SKM-1 treated with dmso at 0.1 percent for 144 hours (cell line): ENCODE data around the gene TLK2.
A peak's percentile ranks its signal among the peaks of the same experiment; 100 is the strongest.
"Not testable (repeated sequence)": the region's sequence is repeated elsewhere in the genome, so short reads cannot be mapped to it uniquely, and the experiment has no call there.

ENCODE experiments used
- DNase-seq: peaks from one replicate; lab custom pipeline; 2025; ENCODE audit not compliant: unreplicated experiment; lab: John Stamatoyannopoulos, UW

The TLK2 gene

DNA sequence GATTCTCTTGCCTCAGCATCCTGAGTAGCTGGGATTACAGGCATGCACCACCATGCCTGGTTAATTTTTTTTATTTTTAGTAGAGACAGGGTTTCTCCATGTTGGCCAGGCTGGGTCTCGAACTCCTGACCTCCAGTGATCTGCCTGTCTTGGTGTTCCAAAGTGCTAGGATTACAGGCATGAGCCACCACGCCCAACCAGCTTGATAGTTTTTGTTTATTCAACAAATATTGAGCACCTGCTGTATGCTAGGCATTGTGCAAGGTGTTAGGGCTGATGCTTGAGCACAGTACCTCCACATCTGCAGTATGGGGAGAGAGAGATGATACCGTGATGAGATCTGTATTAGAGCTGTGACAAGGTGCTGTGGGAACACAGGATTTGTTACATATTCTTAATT is 3.9 kb downstream of the TLK2 start:
- not testable (repeated sequence) for DNase-seq

DNA sequence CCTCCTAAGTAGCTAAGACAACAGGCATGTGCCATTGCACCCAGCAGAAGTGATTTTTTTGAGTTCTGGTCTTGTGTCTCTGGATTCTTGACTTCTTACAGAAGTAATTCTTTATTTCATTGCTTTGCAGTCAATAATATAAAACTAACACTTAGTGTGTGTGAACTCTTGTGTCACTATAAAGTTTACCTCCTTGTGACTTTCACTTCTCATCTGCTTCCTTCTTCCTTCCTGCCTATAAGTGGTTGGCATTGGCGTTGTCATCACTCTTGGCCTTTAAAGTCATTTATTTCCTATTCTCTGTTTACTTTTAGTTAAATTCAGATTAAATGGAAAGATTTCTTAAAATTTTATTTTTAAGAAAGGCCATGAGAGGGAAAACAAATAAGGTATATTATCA is 12.4 kb downstream of the TLK2 start:
- not testable (repeated sequence) for DNase-seq

DNA sequence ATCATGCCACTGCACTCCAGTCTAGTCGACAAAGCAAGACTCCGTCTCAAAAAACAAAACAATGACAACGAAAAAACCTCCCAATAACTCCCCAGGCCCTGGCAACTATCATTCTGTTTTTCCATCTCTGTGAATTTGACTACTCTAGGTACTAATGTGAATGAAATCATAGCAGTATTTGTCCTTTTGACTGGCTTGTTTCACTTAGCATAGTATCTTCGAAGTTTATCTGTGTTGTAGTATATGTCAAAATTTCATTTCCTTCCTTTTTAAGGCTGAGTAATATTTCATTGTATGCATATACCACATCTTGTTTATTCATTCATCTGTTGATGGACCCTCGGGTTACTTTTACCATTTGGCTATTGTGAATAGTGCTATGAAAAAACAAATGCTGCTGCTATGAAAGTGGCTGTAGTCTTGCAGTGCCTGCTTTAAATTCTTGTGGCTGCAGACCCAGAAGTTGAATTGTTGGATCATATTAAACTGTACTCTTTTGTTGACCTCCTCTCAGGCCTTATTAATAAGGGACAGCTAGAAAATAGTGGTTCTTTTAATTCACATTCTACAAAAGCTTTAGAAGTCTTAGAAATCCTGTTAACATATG is 14.5 kb downstream of the TLK2 start:
- DNase-seq: not testable (repeated sequence)

DNA sequence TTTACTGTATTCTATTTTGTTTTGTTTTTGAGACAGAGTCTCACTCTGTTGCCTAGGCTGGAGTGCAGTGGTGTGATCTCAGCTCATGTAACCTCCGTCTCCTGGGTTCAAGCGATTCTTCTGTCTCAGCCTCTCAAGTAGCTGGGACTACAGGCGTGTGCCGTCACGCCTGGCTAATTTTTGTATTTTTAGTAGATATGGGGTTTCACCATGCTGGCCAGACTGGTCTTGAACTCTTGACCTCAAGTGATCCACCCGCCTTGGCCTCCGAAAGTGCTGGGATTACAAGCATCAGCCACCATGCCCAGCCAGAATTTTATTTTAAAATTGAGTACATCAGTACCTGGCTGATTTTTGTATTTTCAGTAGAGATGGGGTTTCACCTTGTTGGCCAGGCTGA is 15.4 kb downstream of the TLK2 start:
- DNase-seq: not testable (repeated sequence)

DNA sequence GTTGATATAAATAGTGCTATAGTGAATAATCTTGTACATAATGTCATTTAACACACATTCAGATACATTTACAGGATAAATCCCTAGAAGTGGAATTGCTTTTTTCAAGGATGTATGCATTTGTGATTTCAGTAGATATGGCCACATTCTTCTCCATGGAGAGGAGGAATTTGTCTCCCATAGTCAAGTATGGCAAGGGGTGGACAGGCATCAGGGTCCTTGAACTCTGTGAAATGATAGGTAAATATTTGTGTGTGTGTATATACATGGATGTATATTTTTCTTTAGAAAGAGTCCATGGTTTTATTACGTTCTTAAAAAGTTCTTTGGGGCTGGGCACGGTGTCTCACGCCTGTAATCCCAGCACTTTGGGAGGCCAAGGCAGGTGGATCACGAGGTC is 17.7 kb downstream of the TLK2 start:
- not testable (repeated sequence) for DNase-seq

DNA sequence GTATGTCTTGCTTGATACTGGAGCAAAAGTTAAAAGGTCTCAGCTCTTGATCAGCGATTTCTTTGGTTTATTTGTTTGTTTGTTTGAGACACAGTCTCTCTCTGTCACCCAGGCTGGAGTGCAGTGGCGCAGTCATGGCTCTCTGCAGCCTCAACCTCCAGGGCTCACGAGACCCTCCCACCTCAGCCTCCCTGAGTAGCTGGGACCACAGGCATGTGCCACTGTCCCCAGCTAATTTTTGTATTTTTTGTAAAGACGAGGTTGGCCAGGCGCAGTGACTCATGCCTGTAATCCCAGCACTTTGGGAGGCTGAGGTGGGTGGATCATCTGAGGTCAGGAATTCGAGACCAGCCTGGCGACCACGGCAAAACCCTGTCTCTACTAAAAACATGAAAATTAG is 20.2 kb downstream of the TLK2 start:
- DNase-seq: not testable (repeated sequence)

DNA sequence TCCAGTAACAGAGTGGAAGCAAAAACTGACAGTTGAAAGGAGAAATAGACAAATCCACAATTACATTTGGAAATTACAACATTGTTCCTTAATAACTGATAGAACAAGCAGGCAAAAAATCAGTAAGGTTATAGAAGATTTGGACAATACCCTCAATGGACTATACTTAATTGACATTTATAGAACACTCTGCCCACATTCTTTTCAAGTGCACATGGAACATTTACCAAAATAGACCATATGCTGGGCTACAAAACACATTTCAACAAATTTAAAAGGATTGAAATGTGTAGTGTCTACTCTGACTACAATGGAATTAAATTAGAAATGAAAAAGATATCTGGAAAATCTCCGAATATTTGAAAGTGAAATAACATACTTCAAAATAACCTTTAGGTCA is 21.8 kb downstream of the TLK2 start:
- DNase-seq: not testable (repeated sequence)

DNA sequence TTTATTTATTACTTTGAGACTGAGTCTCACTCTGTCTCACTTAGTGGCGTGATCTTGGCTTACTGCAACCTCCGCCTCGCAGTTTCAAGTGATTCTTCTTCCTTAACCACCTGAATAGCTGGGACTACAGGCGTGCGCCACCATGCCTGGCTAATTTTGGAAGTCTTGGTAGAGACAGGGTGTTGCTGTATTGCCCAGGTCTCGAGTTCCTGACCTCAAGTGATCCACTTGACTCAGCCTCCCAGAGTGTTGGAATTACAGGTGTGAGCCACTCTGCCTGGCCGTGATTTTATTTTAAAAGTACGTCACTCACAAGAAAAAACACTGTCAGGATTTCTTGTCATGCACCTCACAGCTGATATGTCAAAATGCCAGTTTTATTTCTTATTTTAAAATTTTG is 26.2 kb downstream of the TLK2 start:
- DNase-seq: not testable (repeated sequence)

DNA sequence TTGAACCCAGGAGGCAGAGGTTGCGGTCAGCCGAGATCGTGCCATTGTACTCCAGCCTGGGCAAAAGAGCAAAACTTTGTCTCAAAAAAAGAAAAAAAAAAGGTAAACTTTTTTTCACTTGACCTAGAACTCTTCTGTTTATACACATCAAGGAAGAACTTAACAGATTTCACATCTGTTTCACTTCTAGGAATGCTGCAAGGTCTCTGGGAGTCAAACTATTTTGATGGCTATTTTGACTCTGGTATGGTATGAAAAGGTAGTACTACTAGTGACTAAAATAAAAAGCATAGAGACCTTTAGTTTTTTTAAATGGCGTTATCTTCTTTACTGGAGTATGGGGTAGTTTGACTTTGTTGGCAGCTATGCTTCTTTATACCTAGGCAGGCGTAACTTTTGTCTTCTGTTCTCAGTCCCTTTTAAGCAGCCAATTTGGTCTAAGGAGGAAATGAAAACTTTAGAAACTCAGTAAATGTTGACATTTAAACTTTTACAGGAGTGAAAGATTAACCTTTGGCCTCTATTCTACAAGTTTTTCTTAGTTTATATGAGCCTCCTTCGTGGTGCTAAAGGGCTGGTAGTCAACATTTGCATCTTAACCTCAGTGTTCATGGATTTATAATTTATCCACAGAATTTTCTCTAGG is 28.7 kb downstream of the TLK2 start:
- DNase-seq: not testable (repeated sequence)

DNA sequence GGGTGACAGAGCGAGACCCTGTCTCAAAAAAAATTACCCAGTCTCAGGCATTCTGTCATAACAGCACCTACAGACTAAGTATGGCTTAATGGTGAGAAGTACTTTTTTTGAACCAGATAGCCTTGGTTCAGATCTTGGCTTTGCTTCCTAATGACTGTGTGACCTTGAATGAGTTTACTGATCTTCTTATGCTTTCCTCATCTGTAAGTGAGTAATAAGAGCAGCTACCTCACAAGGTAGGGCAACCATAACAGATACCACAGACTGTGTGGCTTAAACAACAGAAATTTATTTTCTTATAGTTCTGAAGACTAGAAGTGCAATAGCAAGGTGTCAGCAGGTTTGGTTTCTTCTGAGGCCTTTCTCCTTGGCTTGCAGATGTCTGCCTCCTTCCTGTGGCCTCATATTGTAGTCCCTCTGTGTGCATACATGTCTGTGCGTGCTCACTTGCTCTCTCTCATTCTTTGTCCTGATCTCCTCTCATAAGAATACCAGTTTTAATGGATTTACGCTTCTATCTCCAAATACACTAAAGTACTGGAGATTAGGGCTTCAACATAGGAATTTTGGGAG is 31.7 kb downstream of the TLK2 start:
- DNase-seq: not testable (repeated sequence)

DNA sequence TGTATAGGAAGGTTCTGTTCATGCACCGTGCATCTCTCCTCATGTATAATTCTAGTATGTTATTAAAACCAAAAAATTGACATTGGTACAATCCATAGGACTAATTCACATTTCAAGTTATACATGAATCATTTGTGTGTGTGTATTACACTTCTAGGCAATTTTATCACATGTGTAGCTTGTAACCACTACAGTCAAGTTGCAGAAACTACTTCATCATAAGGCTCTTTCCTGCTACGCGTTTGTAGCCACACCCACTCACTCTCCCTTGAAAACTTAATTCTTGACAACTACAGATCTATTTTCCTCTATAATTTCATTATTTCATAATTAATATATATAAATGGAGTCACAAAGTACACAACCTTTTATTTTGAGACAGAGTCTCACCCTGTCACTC is 32.4 kb downstream of the TLK2 start:
- DNase-seq: not testable (repeated sequence)

DNA sequence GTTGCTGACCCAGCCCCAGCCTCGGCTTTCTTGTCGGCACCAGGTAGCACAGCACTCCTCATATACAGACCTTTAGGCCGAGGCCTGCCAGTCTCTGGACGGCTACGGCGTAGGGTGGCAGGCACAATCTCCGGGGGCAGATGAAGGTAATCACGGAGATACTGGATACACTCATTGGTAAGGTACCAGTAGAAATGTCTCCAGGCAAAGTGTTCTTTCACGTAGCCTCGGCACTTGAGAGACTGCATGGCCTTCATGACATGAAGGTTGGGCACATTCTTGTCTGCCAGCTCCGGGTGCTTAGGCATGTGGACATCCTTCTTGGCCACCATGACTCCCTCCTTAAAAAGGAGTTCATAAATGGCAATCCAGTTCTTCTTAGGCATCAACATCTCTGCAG is 37.8 kb downstream of the TLK2 start:
- not testable (repeated sequence) for DNase-seq

DNA sequence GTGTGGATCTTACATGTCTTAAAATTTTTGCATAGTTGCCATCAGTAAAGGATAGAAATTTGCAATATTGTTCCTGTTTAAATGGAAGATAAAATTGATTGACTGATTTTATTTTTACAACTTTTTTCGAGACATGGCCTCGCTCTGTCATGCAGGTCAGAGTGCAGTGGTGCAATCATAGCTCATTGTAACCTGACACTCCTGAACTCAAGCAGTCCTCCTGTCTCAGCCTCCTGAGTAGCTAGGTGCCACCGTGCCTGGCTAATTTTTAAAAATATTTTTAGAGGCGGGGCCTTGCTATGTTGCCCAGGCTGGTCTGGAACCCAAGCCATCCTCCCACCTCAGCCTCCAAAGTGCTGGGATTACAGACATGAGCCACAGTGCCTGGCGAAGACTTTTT is 42.7 kb downstream of the TLK2 start:
- DNase-seq: not testable (repeated sequence)

DNA sequence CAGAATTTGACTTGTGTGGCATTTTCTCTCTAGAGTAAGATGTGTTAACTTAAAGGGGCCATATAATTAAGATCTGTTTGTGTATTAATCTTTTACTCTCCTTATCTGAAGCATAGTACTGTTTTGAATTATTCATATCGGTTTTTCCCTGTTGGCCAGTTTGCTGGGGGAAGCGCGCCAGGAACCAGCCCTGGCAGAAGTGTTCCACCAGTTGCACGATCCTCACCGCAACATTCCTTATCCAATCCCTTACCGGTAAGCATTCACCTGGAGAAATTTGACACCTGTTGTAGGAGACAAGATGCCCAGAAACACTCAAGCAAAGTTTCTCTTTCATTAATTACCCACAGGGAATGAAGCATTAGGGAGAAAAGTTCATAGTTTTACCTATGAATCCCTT is 45.5 kb downstream of the TLK2 start:
- DNase-seq: not testable (repeated sequence)

DNA sequence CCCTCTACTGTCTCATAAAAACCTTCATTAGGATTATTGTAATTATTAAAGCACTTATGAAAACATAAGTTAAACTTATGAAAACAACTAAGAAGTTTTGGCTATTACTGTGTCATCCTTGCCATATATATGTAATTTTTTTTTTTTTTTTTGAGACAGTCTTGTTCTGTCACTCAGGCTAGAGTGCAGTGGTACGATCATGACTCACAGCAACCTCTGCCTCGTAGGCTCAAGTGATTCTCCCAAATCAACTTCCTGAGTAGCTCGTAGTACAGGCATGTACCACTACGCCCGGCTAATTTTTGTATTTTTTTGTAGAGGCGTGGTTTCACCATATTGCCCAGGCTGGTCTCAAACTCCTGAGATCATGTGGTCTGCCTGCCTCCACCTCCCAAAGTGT is 46.7 kb downstream of the TLK2 start:
- DNase-seq: not testable (repeated sequence)

DNA sequence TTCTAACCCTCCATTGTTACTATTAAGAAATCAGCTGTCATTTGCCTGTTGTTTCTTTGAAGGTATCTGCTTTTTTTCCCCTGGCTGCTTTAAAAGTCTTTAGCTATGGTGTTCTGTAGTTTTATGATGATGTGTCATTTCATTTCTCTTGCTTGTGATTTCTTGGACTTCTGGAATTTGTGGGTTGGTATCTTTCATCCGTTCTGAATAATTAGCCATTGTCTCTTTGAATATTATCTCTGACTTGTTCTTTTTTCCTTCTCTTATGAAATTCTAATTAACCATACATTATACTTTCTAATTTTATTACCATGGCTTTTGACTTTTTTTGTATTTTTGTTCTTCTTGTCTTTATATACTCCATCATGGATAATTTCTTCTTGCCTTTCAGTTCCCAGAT is 52.3 kb downstream of the TLK2 start:
- DNase-seq: not testable (repeated sequence)

DNA sequence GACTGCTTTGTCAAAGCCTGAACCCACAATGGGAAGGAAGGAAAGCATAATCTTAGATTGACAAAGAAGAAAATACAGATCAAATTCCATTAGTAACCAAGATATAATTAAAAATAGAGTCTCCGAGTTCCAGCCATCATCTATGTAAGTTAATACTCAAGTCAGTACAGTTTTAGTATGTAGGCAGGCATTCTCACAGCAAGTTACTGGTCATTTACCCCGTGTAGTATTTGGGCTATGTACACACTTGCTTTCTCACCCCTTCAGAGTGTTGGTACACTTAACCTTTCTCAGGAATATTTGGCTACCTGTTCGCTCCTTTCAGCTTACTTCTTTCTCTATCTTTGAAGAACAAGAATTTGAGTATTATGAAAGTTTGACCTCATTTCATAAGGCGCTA is 57.9 kb downstream of the TLK2 start:
- DNase-seq: not testable (repeated sequence)

DNA sequence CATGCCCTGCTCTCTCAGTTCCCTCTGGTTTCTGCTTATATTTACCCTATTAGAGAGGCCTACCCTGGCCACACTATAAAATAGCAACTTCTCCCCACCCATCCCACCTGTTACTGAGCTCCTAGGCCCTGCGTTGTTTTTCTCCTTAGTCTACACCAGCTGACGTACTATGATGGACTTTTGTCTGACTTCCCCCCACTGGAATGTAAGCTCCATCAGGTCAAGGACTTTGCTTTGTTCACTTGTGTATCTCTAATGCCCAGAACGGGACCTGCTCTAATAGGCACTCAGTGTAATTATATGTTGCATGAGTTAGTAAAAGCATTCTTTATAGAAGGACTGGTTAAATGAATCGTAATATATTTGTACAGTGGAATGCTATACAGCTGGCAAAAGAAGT is 62.4 kb downstream of the TLK2 start:
- not testable (repeated sequence) for DNase-seq

DNA sequence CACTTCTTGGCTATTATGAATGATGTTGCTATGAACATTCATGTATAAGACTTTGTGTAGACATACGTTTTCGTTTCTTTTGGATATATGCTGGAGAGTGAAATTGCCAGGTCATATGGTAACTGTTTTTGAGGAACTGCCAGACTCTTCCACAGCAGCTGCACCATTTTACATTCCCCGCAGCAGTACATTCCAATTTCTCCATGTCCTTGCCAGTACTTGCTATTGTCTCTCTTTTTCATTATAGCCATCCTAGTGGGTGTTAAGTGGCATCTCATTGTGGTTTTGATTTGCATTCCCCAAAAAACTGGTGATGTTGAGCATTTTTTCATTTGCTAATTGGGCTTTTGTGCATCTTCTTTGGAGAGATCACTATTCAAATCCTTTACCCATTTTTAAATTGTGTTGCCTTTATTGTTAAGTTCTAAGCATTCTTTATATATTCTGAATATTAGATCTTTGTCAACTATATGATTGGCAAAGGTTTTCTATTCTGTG is 64.7 kb downstream of the TLK2 start:
- DNase-seq: not testable (repeated sequence)

DNA sequence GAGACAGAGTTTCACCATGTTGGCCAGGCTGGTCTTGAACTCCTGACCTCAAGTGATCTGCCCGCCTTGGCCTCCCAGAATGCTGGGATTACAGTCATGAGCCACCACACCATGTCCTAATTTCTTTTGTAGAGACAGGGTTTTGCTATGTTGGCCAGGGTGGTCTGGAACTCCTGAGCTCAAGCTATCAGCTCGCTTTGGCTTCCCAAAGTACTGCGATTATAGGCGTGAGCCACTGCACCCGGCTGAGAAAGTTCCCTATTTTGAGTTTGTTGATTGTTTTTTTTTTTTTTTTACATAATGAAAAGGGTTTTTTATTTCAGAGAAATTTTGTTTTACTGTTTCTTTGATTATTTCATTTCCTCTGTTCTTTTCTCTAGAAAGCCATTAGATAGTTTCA is 67.4 kb downstream of the TLK2 start:
- not testable (repeated sequence) for DNase-seq

DNA sequence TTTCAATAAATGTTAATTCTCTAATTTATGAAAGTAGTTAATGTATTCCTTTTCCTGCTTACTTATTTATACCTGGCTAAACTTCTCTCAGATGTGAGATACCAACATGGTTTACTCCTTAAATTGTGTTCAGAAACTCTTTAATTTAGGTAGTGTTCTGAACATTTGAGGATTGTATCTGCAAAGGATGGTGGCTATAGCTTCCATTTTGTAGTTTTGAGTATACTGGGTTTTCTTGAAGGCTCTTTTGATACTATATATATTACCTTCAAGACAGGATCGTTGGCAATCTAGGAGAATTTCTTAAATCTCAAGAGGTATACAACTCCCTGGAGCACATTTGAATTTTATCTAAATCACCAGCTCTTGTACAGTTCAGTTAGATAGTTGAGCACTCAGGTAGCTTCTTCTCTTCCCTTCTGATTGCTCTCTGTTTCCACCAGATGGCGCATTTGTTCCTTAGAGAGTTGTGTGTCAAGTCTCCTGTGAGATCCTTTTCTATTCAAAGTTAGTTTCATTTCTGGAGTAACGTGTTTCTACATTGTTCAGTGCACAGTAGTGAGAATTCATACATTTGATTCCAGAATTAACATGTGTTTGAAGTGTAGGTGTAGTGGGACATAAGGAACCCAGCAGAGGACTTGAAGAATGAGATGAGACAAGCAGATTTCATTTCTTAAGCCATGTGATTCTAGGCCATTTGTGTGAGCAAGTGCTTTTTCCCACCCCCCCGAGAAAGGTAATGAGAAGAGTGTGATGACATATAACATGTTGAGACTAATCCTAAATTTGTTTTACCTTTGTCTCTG is 74.4 kb downstream of the TLK2 start:
- peak; percentile 25 for DNase-seq
